Measurements from ENCODE around the gene SKI. TPM values are rescaled to one million over a fixed set of nuclear protein-coding genes. Genes with fewer than 3 reads are reported as not detected.
A peak's percentile ranks its signal among the peaks of the same experiment; 100 is the strongest.

SKI gene
- total and polyA plus RNA-seq, 2 donors (not counting 1 experiment from before 2014, with no cell fraction given) = 11.6 to 21.8 TPM

- peak overlapping the region in 3 of 4 experiments; percentile 9 to 47 (median 13) for H3K4me3 ChIP-seq (replicated peaks in 1 of 4; ENCODE audit: control extremely low read depth in 1 of 4, insufficient read depth in 1 of 4, low read depth in 3 of 4, low read length in 4 of 4)
Measured at GRCh38 chr1:2314273-2314802, 86.2 kb downstream of the SKI start.

GRCh38 chr1:2314803-2315673 is 86.9 kb downstream of the SKI start:
- Histone ChIP-seq H2AFZ (ENCODE audit: low read length) (no peak overlapping the region), H3K4me3 (replicated peaks in 1 of 4; ENCODE audit: control extremely low read depth in 1 of 4, insufficient read depth in 1 of 4, low read depth in 3 of 4, low read length in 4 of 4) (peak overlapping the region in 1 of 4 experiments; percentile 47), H4K20me1 (ENCODE audit: control insufficient read depth, extremely low read depth, insufficient read depth, low read length) (no peaks in the 10 kb centered on the region), H3K27ac (ENCODE audit: insufficient read depth, low read length) (no peak overlapping the region), H3K9ac (ENCODE audit: insufficient read depth, low read length) (peak overlapping the region; percentile 64), H3K36me3 (ENCODE audit: control insufficient read depth, insufficient read depth, low read length) (no peaks in the 10 kb centered on the region), H3K4me2 (ENCODE audit: extremely low read depth, insufficient read depth, low read length) (peak overlapping the region; percentile 67), H3K79me2 (ENCODE audit: control insufficient read depth, insufficient read depth, low read length) (no peaks in the 10 kb centered on the region), H3K9me3 (ENCODE audit: control insufficient read depth, insufficient read depth, low read depth, low read length) (no peaks in the 10 kb centered on the region), H3K4me1 (ENCODE audit: control insufficient read depth, extremely low read depth, insufficient read depth, low read length) (peaks cover 15% of the 10 kb centered on the region), H3K27me3 (ENCODE audit: control insufficient read depth, insufficient read depth, low read length) (no peaks in the 10 kb centered on the region)
- peak; percentile 56 to 64 for DNase-seq (ENCODE audit: low read depth in 2 of 2)
- TF ChIP-seq EZH2 (IDR thresholded peaks at IDR 0.05; ENCODE audit: low read length, missing control alignments) (no peak), CTCF (conservative IDR thresholded peaks at IDR 0.05 in 1 of 2, IDR thresholded peaks at IDR 0.05 in 1 of 2; ENCODE audit: low read depth in 1 of 2, low read length in 2 of 2) (peak; percentile 38 to 45)

More at GRCh38 chr1:2314273-2314802, 86.2 kb downstream of the SKI start:
- H3K4me2 ChIP-seq (ENCODE audit: extremely low read depth, insufficient read depth, low read length) = peak overlapping the region; percentile 21
- H3K27ac ChIP-seq (ENCODE audit: insufficient read depth, low read length) = peak overlapping the region; percentile 54
- H3K4me1 ChIP-seq (ENCODE audit: control insufficient read depth, extremely low read depth, insufficient read depth, low read length) = peaks cover 15% of the 10 kb centered on the region
- H2AFZ ChIP-seq (ENCODE audit: low read length) = no peak overlapping the region
- TF ChIP-seq CTCF (conservative IDR thresholded peaks at IDR 0.05 in 1 of 2, IDR thresholded peaks at IDR 0.05 in 1 of 2; ENCODE audit: low read depth in 1 of 2, low read length in 2 of 2) (no peak), EZH2 (IDR thresholded peaks at IDR 0.05; ENCODE audit: low read length, missing control alignments) (no peak)
- no peaks in the 10 kb centered on the region for H4K20me1 ChIP-seq (ENCODE audit: control insufficient read depth, extremely low read depth, insufficient read depth, low read length)
- H3K36me3 ChIP-seq (ENCODE audit: control insufficient read depth, insufficient read depth, low read length) = no peaks in the 10 kb centered on the region
- no peaks in the 10 kb centered on the region for H3K9me3 ChIP-seq (ENCODE audit: control insufficient read depth, insufficient read depth, low read depth, low read length)
- peak; percentile 55 to 64 for DNase-seq (ENCODE audit: low read depth in 2 of 2)
- no peaks in the 10 kb centered on the region for H3K79me2 ChIP-seq (ENCODE audit: control insufficient read depth, insufficient read depth, low read length)
- H3K27me3 ChIP-seq (ENCODE audit: control insufficient read depth, insufficient read depth, low read length) = no peaks in the 10 kb centered on the region
- peak overlapping the region; percentile 64 for H3K9ac ChIP-seq (ENCODE audit: insufficient read depth, low read length)

- Histone ChIP-seq H3K4me2 (ENCODE audit: extremely low read depth, insufficient read depth, low read length) (no peak overlapping the region), H3K27ac (ENCODE audit: insufficient read depth, low read length) (no peak overlapping the region), H3K27me3 (ENCODE audit: control insufficient read depth, insufficient read depth, low read length) (no peaks in the 10 kb centered on the region), H3K4me1 (ENCODE audit: control insufficient read depth, extremely low read depth, insufficient read depth, low read length) (peaks cover 15% of the 10 kb centered on the region), H3K9me3 (ENCODE audit: control insufficient read depth, insufficient read depth, low read depth, low read length) (no peaks in the 10 kb centered on the region), H2AFZ (ENCODE audit: low read length) (no peak overlapping the region), H4K20me1 (ENCODE audit: control insufficient read depth, extremely low read depth, insufficient read depth, low read length) (no peaks in the 10 kb centered on the region), H3K79me2 (ENCODE audit: control insufficient read depth, insufficient read depth, low read length) (no peaks in the 10 kb centered on the region), H3K4me3 (replicated peaks in 1 of 4; ENCODE audit: control extremely low read depth in 1 of 4, insufficient read depth in 1 of 4, low read depth in 3 of 4, low read length in 4 of 4) (no peak overlapping the region), H3K36me3 (ENCODE audit: control insufficient read depth, insufficient read depth, low read length) (no peaks in the 10 kb centered on the region), H3K9ac (ENCODE audit: insufficient read depth, low read length) (no peak overlapping the region)
- DNase-seq (ENCODE audit: low read depth in 2 of 2) = no peak
- TF ChIP-seq EZH2 (IDR thresholded peaks at IDR 0.05; ENCODE audit: low read length, missing control alignments) = no peak
- no peak for TF ChIP-seq CTCF (conservative IDR thresholded peaks at IDR 0.05 in 1 of 2, IDR thresholded peaks at IDR 0.05 in 1 of 2; ENCODE audit: low read depth in 1 of 2, low read length in 2 of 2)
Measured at GRCh38 chr1:2315674-2316450, 87.7 kb downstream of the SKI start.
